ENCODE results near the gene SLC25A26. TPM values are rescaled to one million over a fixed set of nuclear protein-coding genes. Genes with fewer than 3 reads are reported as not detected.
"Not testable (repeated sequence)": the region's sequence is repeated elsewhere in the genome, so short reads cannot be mapped to it uniquely, and the experiment has no call there.

The SLC25A26 gene
- total RNA-seq, 2 experiments from 2014 or later: 12.9 to 15.3 TPM

- Mint-ChIP-seq H3K27me3 (peaks cover 21% of the 10 kb centered on the region), H3K4me3 (no peak overlapping the region), H3K27ac (no peak overlapping the region), H3K4me1 (no peaks in the 10 kb centered on the region), H3K9me3 (no peaks in the 10 kb centered on the region), H3K36me3 (ENCODE audit: low read depth) (no peaks in the 10 kb centered on the region)
- CTCF ChIA-PET: no interaction called here
- POLR2A ChIA-PET: no interaction called here
- DNase-seq: no peak
Observed at GRCh38 chr3:66200786-66201185, 20.0 kb upstream of the SLC25A26 start.

GRCh38 chr3:66203275-66203674 is 17.5 kb upstream of the SLC25A26 start:
- no peaks in the 10 kb centered on the region for H3K9me3 Mint-ChIP-seq
- ChIA-PET POLR2A (no interaction called here), CTCF (no interaction called here)
- H3K27ac Mint-ChIP-seq: no peak overlapping the region
- no peak for DNase-seq
- no peak overlapping the region for H3K4me3 Mint-ChIP-seq
- peaks cover 12% of the 10 kb centered on the region for H3K27me3 Mint-ChIP-seq
- H3K36me3 Mint-ChIP-seq (ENCODE audit: low read depth): no peaks in the 10 kb centered on the region
- no peaks in the 10 kb centered on the region for H3K4me1 Mint-ChIP-seq

GRCh38 chr3:66206806-66207205 is 14.0 kb upstream of the SLC25A26 start:
- CTCF ChIA-PET: no interaction called here
- no peak for DNase-seq

GRCh38 chr3:66208189-66208588 is 12.6 kb upstream of the SLC25A26 start:
- H3K36me3 Mint-ChIP-seq (ENCODE audit: low read depth): no peaks in the 10 kb centered on the region
- POLR2A ChIA-PET: no interaction called here
- H3K4me3 Mint-ChIP-seq: no peak overlapping the region
- CTCF ChIA-PET: no interaction called here
- no peaks in the 10 kb centered on the region for H3K9me3 Mint-ChIP-seq
- no peak for DNase-seq
- H3K4me1 Mint-ChIP-seq: no peaks in the 10 kb centered on the region
- H3K27me3 Mint-ChIP-seq: no peaks in the 10 kb centered on the region
- H3K27ac Mint-ChIP-seq: no peak overlapping the region

More at GRCh38 chr3:66206806-66207205, 14.0 kb upstream of the SLC25A26 start:
- Mint-ChIP-seq H3K9me3 (no peaks in the 10 kb centered on the region), H3K27me3 (peaks cover 3% of the 10 kb centered on the region), H3K27ac (no peak overlapping the region), H3K36me3 (ENCODE audit: low read depth) (no peaks in the 10 kb centered on the region), H3K4me3 (no peak overlapping the region), H3K4me1 (no peaks in the 10 kb centered on the region)
- POLR2A ChIA-PET: no interaction called here

GRCh38 chr3:66210687-66211295 is 10.0 kb upstream of the SLC25A26 start:
- CTCF ChIA-PET: no interaction called here
- POLR2A ChIA-PET: no interaction called here
- Mint-ChIP-seq H3K4me3 (no peak overlapping the region), H3K27me3 (peaks cover under 1% of the 10 kb centered on the region), H3K36me3 (ENCODE audit: low read depth) (no peaks in the 10 kb centered on the region), H3K9me3 (no peaks in the 10 kb centered on the region), H3K27ac (no peak overlapping the region), H3K4me1 (no peaks in the 10 kb centered on the region)
- DNase-seq: no peak

GRCh38 chr3:66211779-66212178 is 9.0 kb upstream of the SLC25A26 start:
- Mint-ChIP-seq H3K27me3 (peaks cover 2% of the 10 kb centered on the region), H3K9me3 (no peaks in the 10 kb centered on the region), H3K4me3 (no peak overlapping the region), H3K36me3 (ENCODE audit: low read depth) (no peaks in the 10 kb centered on the region), H3K27ac (no peak overlapping the region), H3K4me1 (no peaks in the 10 kb centered on the region)
- CTCF ChIA-PET: no interaction called here
- no peak for DNase-seq
- POLR2A ChIA-PET: no interaction called here

- ChIA-PET POLR2A (no interaction called here), CTCF (no interaction called here)
- no peak for DNase-seq
- Mint-ChIP-seq H3K36me3 (ENCODE audit: low read depth) (no peaks in the 10 kb centered on the region), H3K4me3 (no peak overlapping the region), H3K4me1 (peaks cover 6% of the 10 kb centered on the region), H3K27me3 (peaks cover 4% of the 10 kb centered on the region), H3K9me3 (no peaks in the 10 kb centered on the region), H3K27ac (no peak overlapping the region)
Observed at GRCh38 chr3:66215106-66215505, 5.7 kb upstream of the SLC25A26 start.

GRCh38 chr3:66220066-66220465 is 735 bp upstream of the SLC25A26 start:
- Mint-ChIP-seq H3K4me1 (peaks cover 36% of the 10 kb centered on the region), H3K27ac (no peak overlapping the region), H3K4me3 (peak overlapping the region; percentile 91), H3K27me3 (peaks cover 4% of the 10 kb centered on the region), H3K36me3 (ENCODE audit: low read depth) (peaks cover 19% of the 10 kb centered on the region), H3K9me3 (no peaks in the 10 kb centered on the region)
- POLR2A ChIA-PET: interaction anchor here (0.6 to 1.8 kb wide), 4 partner anchors 118 to 253 kb away, joined by 3 to 7 read pairs (median 4); no protein-coding TSS in a partner anchor
- DNase-seq: no peak
- CTCF ChIA-PET: no interaction called here

- CTCF ChIA-PET: interaction anchor here (1.0 kb wide), 2 partner anchors 17 to 267 kb away, joined by 3 read pairs; no protein-coding TSS in a partner anchor
- DNase-seq: no peak
- no peak overlapping the region for H3K27ac Mint-ChIP-seq
Observed at GRCh38 chr3:66224220-66224619, 3.4 kb downstream of the SLC25A26 start.

GRCh38 chr3:66226093-66226492 is 5.3 kb downstream of the SLC25A26 start:
- H3K27ac Mint-ChIP-seq, H3K27me3 Mint-ChIP-seq, DNase-seq, CTCF ChIA-PET, H3K9me3 Mint-ChIP-seq, POLR2A ChIA-PET, H3K4me3 Mint-ChIP-seq: not testable (repeated sequence)
- Mint-ChIP-seq H3K36me3 (ENCODE audit: low read depth) (peaks cover 41% of the 10 kb centered on the region), H3K4me1 (peaks cover 27% of the 10 kb centered on the region)

More at GRCh38 chr3:66224220-66224619, 3.4 kb downstream of the SLC25A26 start:
- no peaks in the 10 kb centered on the region for H3K27me3 Mint-ChIP-seq
- peaks cover 35% of the 10 kb centered on the region for H3K36me3 Mint-ChIP-seq (ENCODE audit: low read depth)
- POLR2A ChIA-PET: no interaction called here
- H3K9me3 Mint-ChIP-seq: no peaks in the 10 kb centered on the region
- no peak overlapping the region for H3K4me3 Mint-ChIP-seq
- H3K4me1 Mint-ChIP-seq: peaks cover 39% of the 10 kb centered on the region

- no peaks in the 10 kb centered on the region for H3K27me3 Mint-ChIP-seq
- ChIA-PET POLR2A (no interaction called here), CTCF (no interaction called here)
- peaks cover 43% of the 10 kb centered on the region for H3K36me3 Mint-ChIP-seq (ENCODE audit: low read depth)
- H3K4me1 Mint-ChIP-seq: peaks cover 19% of the 10 kb centered on the region
- DNase-seq: no peak
- no peaks in the 10 kb centered on the region for H3K9me3 Mint-ChIP-seq
- H3K4me3 Mint-ChIP-seq: no peak overlapping the region
- no peak overlapping the region for H3K27ac Mint-ChIP-seq
Observed at GRCh38 chr3:66227051-66227450, 6.2 kb downstream of the SLC25A26 start.

- ChIA-PET CTCF (no interaction called here), POLR2A (no interaction called here)
- Mint-ChIP-seq H3K4me1 (peaks cover 15% of the 10 kb centered on the region), H3K27me3 (no peaks in the 10 kb centered on the region), H3K36me3 (ENCODE audit: low read depth) (peaks cover 48% of the 10 kb centered on the region), H3K27ac (no peak overlapping the region), H3K9me3 (no peaks in the 10 kb centered on the region), H3K4me3 (no peak overlapping the region)
- DNase-seq: no peak
Observed at GRCh38 chr3:66227915-66228314, 7.1 kb downstream of the SLC25A26 start.

GRCh38 chr3:66228707-66229106 is 7.9 kb downstream of the SLC25A26 start:
- no peak overlapping the region for H3K4me3 Mint-ChIP-seq
- H3K27ac Mint-ChIP-seq: no peak overlapping the region
- H3K9me3 Mint-ChIP-seq: no peaks in the 10 kb centered on the region
- ChIA-PET CTCF (no interaction called here), POLR2A (no interaction called here)
- no peak for DNase-seq
- peaks cover 44% of the 10 kb centered on the region for H3K36me3 Mint-ChIP-seq (ENCODE audit: low read depth)
- no peaks in the 10 kb centered on the region for H3K27me3 Mint-ChIP-seq
- peaks cover 11% of the 10 kb centered on the region for H3K4me1 Mint-ChIP-seq

- CTCF ChIA-PET: no interaction called here
- DNase-seq: no peak
- POLR2A ChIA-PET: no interaction called here
- no peaks in the 10 kb centered on the region for H3K9me3 Mint-ChIP-seq
- no peak overlapping the region for H3K27ac Mint-ChIP-seq
- no peaks in the 10 kb centered on the region for H3K27me3 Mint-ChIP-seq
- no peak overlapping the region for H3K4me3 Mint-ChIP-seq
- H3K36me3 Mint-ChIP-seq (ENCODE audit: low read depth): peaks cover 38% of the 10 kb centered on the region
- peaks cover 3% of the 10 kb centered on the region for H3K4me1 Mint-ChIP-seq
Observed at GRCh38 chr3:66229931-66230330, 9.1 kb downstream of the SLC25A26 start.

All from activated CD4-positive, alpha-beta memory T cell treated with anti-CD3 and anti-CD28 coated beads, Interleukin-2, amount 10 ng/mL, durations not matched to agents 7 days and 5 days (primary cell).